HTR-8/SVneo (cell line): ENCODE data around the gene CTSS.
"Not testable (repeated sequence)": the region's sequence is repeated elsewhere in the genome, so short reads cannot be mapped to it uniquely, and the experiment has no call there.

Experiments used
- DNase-seq: peaks from one replicate; pipeline ENCODE4 v3.0.0; 2011; ENCODE audit warnings: low spot score, mixed read lengths; ENCODE audit not compliant: insufficient read length
- FAIRE-seq: peaks from 2 replicates; lab custom pipeline; 2011; peaks lifted over from hg19 to GRCh38; lab: Jason Lieb, UNC

Gene CTSS

GRCh38 chr1:150709031-150709430 lies 56.5 kb downstream of the CTSS start:
- not testable (repeated sequence) for FAIRE-seq, DNase-seq

- no peak for FAIRE-seq
- no peak for DNase-seq
These were observed 57.0 kb downstream of the CTSS start for GRCh38 chr1:150708595-150708994.

- FAIRE-seq: no peak
- DNase-seq: no peak
These were observed 59.5 kb downstream of the CTSS start for GRCh38 chr1:150706091-150706490.

GRCh38 chr1:150703427-150703826 lies 62.2 kb downstream of the CTSS start:
- no peak for DNase-seq
- no peak for FAIRE-seq

GRCh38 chr1:150696995-150697927 lies 68.3 kb downstream of the CTSS start, which contains the start of gene GOLPH3L:
GOLPH3L (minus strand) TSS chr1:150697154; CDS start chr1:150694838, 2,316 bp downstream.
- peak; percentile 89 for DNase-seq
- peak; percentile 65 for FAIRE-seq

- no peak for DNase-seq
- no peak for FAIRE-seq
These were observed 69.0 kb downstream of the CTSS start for GRCh38 chr1:150696590-150696989.

- DNase-seq: no peak
- FAIRE-seq: no peak
These were observed 69.4 kb downstream of the CTSS start for GRCh38 chr1:150696162-150696561.

- FAIRE-seq (no peak), DNase-seq (no peak)
These were observed 70.0 kb downstream of the CTSS start for GRCh38 chr1:150695561-150695960.

- FAIRE-seq: no peak
- DNase-seq: no peak
These were observed 72.9 kb downstream of the CTSS start for GRCh38 chr1:150692720-150693119.

- no peak for FAIRE-seq
- no peak for DNase-seq
These were observed 76.8 kb downstream of the CTSS start for GRCh38 chr1:150688763-150689162.

- FAIRE-seq (no peak), DNase-seq (no peak)
These were observed 79.3 kb downstream of the CTSS start for GRCh38 chr1:150686275-150686674.

- FAIRE-seq (no peak), DNase-seq (no peak)
These were observed 81.7 kb downstream of the CTSS start for GRCh38 chr1:150683914-150684313.
